Measurements from ENCODE around the gene EXOSC7.

The EXOSC7 gene

GRCh38 chr3:45056608-45057301, 80.7 kb downstream of the EXOSC7 start:
- no peak for DNase-seq

- DNase-seq: no peak
These were observed 81.5 kb downstream of the EXOSC7 start for GRCh38 chr3:45057557-45057956.

- DNase-seq: no peak
These were observed 83.1 kb downstream of the EXOSC7 start for GRCh38 chr3:45059132-45059531.

- DNase-seq: no peak
These were observed 84.3 kb downstream of the EXOSC7 start for GRCh38 chr3:45060165-45060892.
